ENCODE data around the gene HOXB8. TPM values are rescaled to one million over a fixed set of nuclear protein-coding genes. Genes with fewer than 3 reads are reported as not detected.

HOXB8 gene
- total RNA-seq, 1 experiment from 2014 or later, result 45.9 TPM

GRCh38 chr17:48640858-48641180 is 25.7 kb upstream of the HOXB8 start:
- ATAC-seq (no peak), DNase-seq (ENCODE audit: low read depth, low spot score) (no peak)
- Histone ChIP-seq H3K36me3 (ENCODE audit: control insufficient read depth, insufficient read depth, low read length) (peaks cover 13% of the 10 kb centered on the region; the same call in 1 of the 2 replicates), H3K27ac (ENCODE audit: low read length) (no peak overlapping the region), H3K4me3 (ENCODE audit: low read depth in 2 of 2, low read length in 2 of 2) (no peak overlapping the region), H3K9me3 (ENCODE audit: control insufficient read depth, insufficient read depth, low read depth, low read length) (no peaks in the 10 kb centered on the region), H3K27me3 (ENCODE audit: control insufficient read depth, insufficient read depth, low read length) (no peaks in the 10 kb centered on the region), H3K4me1 (ENCODE audit: control insufficient read depth, insufficient read depth, low read length) (peaks cover 51% of the 10 kb centered on the region)
- ChIA-PET POLR2A (interaction anchor here (1.7 kb wide), 1 partner anchor 14 kb away, joined by 6 read pairs; the partner anchor contains the start of gene HOXB9), CTCF (interaction anchor here (0.6 to 0.7 kb wide), 2 partner anchors 38 to 159 kb away, joined by 3 read pairs; no protein-coding TSS in a partner anchor)
- no TSS peak for BruUV-seq (replicated peaks)
- in situ Hi-C loops (cut with HindIII; ENCODE audit: low pct_unique_long_range_greater_than_20kb, low sequenced_read_pairs) (no loop called here), intact Hi-C loops (cut with micrococcal nuclease; ENCODE audit: unreplicated experiment) (no loop called here)
- TF ChIP-seq TCF7L2 (IDR thresholded peaks at IDR 0.05; ENCODE audit: low read depth, low read length), result no peak
- no peak for TF ChIP-seq SIN3A (IDR thresholded peaks at IDR 0.05; ENCODE audit: borderline replicate concordance, insufficient read depth, low read depth, low read length)
- TF ChIP-seq POLR2AphosphoS5 (IDR thresholded peaks at IDR 0.05; ENCODE audit: low read depth, low read length), result no peak
- TF ChIP-seq REST (IDR thresholded peaks at IDR 0.05; ENCODE audit: insufficient read depth in 1 of 2, low read depth in 2 of 2, low read length in 1 of 2), result no peak
- TF ChIP-seq, protein P1, sequence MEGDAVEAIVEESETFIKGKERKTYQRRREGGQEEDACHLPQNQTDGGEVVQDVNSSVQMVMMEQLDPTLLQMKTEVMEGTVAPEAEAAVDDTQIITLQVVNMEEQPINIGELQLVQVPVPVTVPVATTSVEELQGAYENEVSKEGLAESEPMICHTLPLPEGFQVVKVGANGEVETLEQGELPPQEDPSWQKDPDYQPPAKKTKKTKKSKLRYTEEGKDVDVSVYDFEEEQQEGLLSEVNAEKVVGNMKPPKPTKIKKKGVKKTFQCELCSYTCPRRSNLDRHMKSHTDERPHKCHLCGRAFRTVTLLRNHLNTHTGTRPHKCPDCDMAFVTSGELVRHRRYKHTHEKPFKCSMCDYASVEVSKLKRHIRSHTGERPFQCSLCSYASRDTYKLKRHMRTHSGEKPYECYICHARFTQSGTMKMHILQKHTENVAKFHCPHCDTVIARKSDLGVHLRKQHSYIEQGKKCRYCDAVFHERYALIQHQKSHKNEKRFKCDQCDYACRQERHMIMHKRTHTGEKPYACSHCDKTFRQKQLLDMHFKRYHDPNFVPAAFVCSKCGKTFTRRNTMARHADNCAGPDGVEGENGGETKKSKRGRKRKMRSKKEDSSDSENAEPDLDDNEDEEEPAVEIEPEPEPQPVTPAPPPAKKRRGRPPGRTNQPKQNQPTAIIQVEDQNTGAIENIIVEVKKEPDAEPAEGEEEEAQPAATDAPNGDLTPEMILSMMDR (IDR thresholded peaks at IDR 0.05), result no peak

- H3K36me3 ChIP-seq (ENCODE audit: control insufficient read depth, insufficient read depth, low read length), result peaks cover 10% of the 10 kb centered on the region; the same call in 1 of the 2 replicates
- no TSS peak for BruUV-seq (replicated peaks)
- ChIA-PET CTCF (interaction anchor here (0.6 to 1.1 kb wide), 3 partner anchors 38 to 159 kb away, joined by 3 read pairs; no protein-coding TSS in a partner anchor), POLR2A (interaction anchor here (1.7 kb wide), 1 partner anchor 14 kb away, joined by 6 read pairs; the partner anchor contains the start of gene HOXB9)
- TF ChIP-seq, protein P1 (IDR thresholded peaks at IDR 0.05), result no peak
- TF ChIP-seq POLR2AphosphoS5 (IDR thresholded peaks at IDR 0.05; ENCODE audit: low read depth, low read length) (no peak), SIN3A (IDR thresholded peaks at IDR 0.05; ENCODE audit: borderline replicate concordance, insufficient read depth, low read depth, low read length) (no peak), TCF7L2 (IDR thresholded peaks at IDR 0.05; ENCODE audit: low read depth, low read length) (no peak), REST (IDR thresholded peaks at IDR 0.05; ENCODE audit: insufficient read depth in 1 of 2, low read depth in 2 of 2, low read length in 1 of 2) (no peak)
- H3K27ac ChIP-seq (ENCODE audit: low read length), result 0 out of 2 replicates have a peak overlapping the region, but pooled peaks have one; percentile 7
- no peak for ATAC-seq
- peaks cover 50% of the 10 kb centered on the region for H3K4me1 ChIP-seq (ENCODE audit: control insufficient read depth, insufficient read depth, low read length)
- in situ Hi-C loops (cut with HindIII; ENCODE audit: low pct_unique_long_range_greater_than_20kb, low sequenced_read_pairs), result no loop called here
- intact Hi-C loops (cut with micrococcal nuclease; ENCODE audit: unreplicated experiment), result no loop called here
- no peaks in the 10 kb centered on the region for H3K27me3 ChIP-seq (ENCODE audit: control insufficient read depth, insufficient read depth, low read length)
- no peak for DNase-seq (ENCODE audit: low read depth, low spot score)
- no peak overlapping the region for H3K4me3 ChIP-seq (ENCODE audit: low read depth in 2 of 2, low read length in 2 of 2)
- H3K9me3 ChIP-seq (ENCODE audit: control insufficient read depth, insufficient read depth, low read depth, low read length), result no peaks in the 10 kb centered on the region
Observed at GRCh38 chr17:48639982-48640857, 25.1 kb upstream of the HOXB8 start.
